ENCODE results near the gene HEPHL1. TPM values are rescaled to one million over a fixed set of nuclear protein-coding genes. Genes with fewer than 3 reads are reported as not detected.
"Not testable (repeated sequence)": the region's sequence is repeated elsewhere in the genome, so short reads cannot be mapped to it uniquely, and the experiment has no call there.

The HEPHL1 gene
- total RNA-seq, 1 donor from 2014 or later = not detected

DNA sequence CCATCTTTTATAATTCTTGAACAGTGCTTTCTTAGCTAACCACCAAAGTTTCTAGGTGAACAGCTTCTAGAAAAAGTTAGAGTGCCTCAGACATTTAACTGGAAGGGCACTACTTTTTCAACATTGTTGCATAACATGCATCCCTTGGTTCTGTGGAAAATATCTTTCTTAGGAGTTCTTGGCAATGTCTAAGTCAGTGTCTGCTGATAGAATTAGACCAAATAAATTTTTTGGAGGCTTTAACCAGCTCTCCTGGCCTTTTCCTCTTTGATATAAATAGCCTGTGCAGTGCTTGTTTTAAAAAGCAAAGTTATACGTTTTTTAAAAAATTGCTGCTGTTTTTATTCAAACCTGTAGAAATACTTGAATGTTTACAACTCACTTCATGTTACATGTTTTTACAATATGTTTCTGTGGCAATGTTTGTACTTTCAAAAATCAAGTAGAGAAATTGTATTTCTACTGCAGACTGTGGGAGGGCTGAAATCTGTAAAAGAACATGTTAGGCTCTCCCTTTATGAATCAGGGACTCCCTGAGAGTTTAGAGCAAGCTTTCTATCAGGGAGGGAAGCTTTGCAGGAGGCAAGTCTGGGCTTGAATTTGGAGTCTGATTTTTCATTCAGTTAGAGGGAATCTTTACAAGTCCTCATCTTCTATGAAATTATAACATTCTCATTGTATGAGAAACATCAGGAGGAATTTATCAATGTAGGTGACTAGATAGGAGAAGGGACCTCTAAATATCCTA lies 91.2 kb downstream of the HEPHL1 start:
- intact Hi-C loops (cut with micrococcal nuclease) = no loop called here
- Histone ChIP-seq H3K27me3 (ENCODE audit: low read depth) (no peaks in the 10 kb centered on the region), H3K27ac (replicated peaks) (peak overlapping the region; percentile 74), H3K36me3 (no peaks in the 10 kb centered on the region), H3K9me3 (replicated peaks) (peaks cover 20% of the 10 kb centered on the region), H3K4me1 (peaks cover 23% of the 10 kb centered on the region), H3K4me3 (no peak overlapping the region)
- no peak for DNase-seq
- no peak for TF ChIP-seq CTCF (IDR thresholded peaks at IDR 0.05; ENCODE audit: borderline replicate concordance)

DNA sequence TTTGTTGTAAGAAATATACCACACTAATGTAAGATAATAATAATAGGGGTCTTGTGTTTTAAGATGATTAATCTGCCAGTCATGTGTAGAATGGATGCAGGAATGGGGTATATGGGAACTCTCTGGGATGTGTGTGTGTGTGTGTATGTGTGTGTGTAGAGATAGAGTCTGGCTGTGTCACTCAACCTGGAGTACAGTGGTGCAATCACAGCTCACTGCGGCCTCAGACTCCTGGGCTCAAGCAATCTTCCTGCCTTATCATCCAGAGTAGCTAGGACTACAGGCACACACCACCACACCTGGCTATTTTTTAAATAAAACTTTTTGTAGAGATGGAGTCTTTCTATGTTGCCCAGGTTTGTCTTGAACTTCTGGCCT lies 96.0 kb downstream of the HEPHL1 start:
- Histone ChIP-seq H3K36me3 (no peaks in the 10 kb centered on the region), H3K4me3 (no peak overlapping the region), H3K27ac (replicated peaks) (no peak overlapping the region), H3K27me3 (ENCODE audit: low read depth) (no peaks in the 10 kb centered on the region), H3K9me3 (replicated peaks) (peaks cover 7% of the 10 kb centered on the region), H3K4me1 (peaks cover 11% of the 10 kb centered on the region)
- no peak for DNase-seq
- intact Hi-C loops (cut with micrococcal nuclease) = no loop called here
- no peak for TF ChIP-seq CTCF (IDR thresholded peaks at IDR 0.05; ENCODE audit: borderline replicate concordance)

DNA sequence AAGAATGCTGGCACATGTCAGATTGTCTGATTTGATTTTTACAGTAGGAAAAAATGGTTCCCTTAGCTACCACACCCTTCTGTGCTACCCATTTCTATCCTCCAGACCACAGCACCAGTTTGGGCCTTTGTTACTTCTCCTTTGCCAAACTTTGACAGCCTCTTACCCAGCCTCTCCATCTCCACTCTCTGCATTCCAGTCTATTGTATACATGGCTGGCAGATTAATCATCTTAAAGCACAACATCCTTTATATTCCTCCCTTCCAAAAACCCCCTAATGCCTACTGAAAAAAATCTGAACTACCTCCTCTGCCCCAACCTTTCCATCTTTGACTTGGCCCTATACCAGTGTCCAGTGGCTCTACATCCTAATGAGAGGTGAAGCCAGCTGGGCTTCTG lies 96.7 kb downstream of the HEPHL1 start:
- no peaks in the 10 kb centered on the region for H3K36me3 ChIP-seq
- DNase-seq = no peak
- intact Hi-C loops (cut with micrococcal nuclease) = no loop called here
- TF ChIP-seq CTCF (IDR thresholded peaks at IDR 0.05; ENCODE audit: borderline replicate concordance) = no peak
- H3K27me3 ChIP-seq (ENCODE audit: low read depth) = no peaks in the 10 kb centered on the region
- no peak overlapping the region for H3K4me3 ChIP-seq
- H3K4me1 ChIP-seq = peaks cover 4% of the 10 kb centered on the region
- H3K27ac ChIP-seq (replicated peaks) = no peak overlapping the region
- H3K9me3 ChIP-seq (replicated peaks) = peaks cover 7% of the 10 kb centered on the region

DNA sequence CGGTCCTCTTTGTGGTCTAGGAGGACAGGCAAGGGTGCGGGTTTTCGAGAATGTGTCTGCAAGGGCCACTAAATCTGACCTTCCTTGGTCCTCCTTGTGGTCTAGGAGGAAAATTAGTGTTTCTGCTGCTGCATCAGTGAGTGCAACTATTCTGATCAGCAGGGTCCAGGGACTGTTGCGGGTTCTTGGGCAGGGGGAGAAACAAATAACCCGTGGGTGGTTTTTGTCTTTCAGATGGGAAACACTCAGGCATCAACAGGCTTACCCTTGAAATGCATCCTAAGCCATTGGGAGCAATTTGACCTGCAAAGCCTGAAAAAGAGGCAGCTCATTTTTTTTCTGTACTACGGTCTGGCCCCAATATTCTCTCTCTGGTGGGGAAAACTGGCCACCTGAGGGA lies 98.5 kb downstream of the HEPHL1 start:
- H3K27ac ChIP-seq (replicated peaks); DNase-seq; H3K9me3 ChIP-seq (replicated peaks); H3K36me3 ChIP-seq; intact Hi-C loops (cut with micrococcal nuclease); H3K4me3 ChIP-seq; H3K27me3 ChIP-seq (ENCODE audit: low read depth); H3K4me1 ChIP-seq: not testable (repeated sequence)

- H3K4me1 ChIP-seq; H3K27me3 ChIP-seq (ENCODE audit: low read depth); DNase-seq; H3K36me3 ChIP-seq; H3K27ac ChIP-seq (replicated peaks); H3K9me3 ChIP-seq (replicated peaks); H3K4me3 ChIP-seq; intact Hi-C loops (cut with micrococcal nuclease): not testable (repeated sequence)
These were observed 99.4 kb downstream of the HEPHL1 start for GRCh38 chr11:94120516-94120915.

DNA sequence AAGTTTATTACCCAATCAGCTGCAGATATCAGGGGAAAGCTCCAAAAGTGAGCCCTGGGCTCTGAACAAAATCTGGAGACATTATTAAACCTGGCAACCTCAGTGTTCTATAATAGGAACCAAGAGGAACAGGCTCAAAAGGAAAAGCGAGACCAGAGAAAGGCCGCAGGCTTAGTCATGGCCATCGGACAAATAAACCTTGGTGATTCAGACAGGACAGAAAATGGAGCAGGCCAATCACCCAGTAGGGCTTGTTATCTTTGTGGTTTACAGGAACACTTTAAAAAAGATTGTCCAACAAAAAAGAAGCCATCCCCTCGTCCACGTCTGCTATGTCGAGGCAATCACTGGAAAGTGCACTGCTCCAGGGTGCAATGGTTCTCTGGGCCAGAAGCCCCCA lies 99.8 kb downstream of the HEPHL1 start:
- no peak for TF ChIP-seq CTCF (IDR thresholded peaks at IDR 0.05; ENCODE audit: borderline replicate concordance)
- Histone ChIP-seq H3K4me1 (no peaks in the 10 kb centered on the region), H3K27ac (replicated peaks) (no peak overlapping the region), H3K4me3 (no peak overlapping the region), H3K9me3 (replicated peaks) (peaks cover 7% of the 10 kb centered on the region), H3K36me3 (no peaks in the 10 kb centered on the region), H3K27me3 (ENCODE audit: low read depth) (no peaks in the 10 kb centered on the region)
- intact Hi-C loops (cut with micrococcal nuclease) = no loop called here
- DNase-seq = no peak
